Spleen (tissue), 7 donors: ENCODE measurements around the gene COL5A1.

Experiments used
- CTCF ChIP-seq, 11 experiments: fragments of 200-600 bp in 7 of 11; fragments of 450-650 bp in 4 of 11; sonication (generic) in 4 of 11; IDR thresholded peaks in 8 of 11; conservative IDR thresholded peaks in 3 of 11; 1 replicate in 7 of 11; 2 replicates in 4 of 11; pipeline versions ENCODE4 v1.4.0 to v1.8.0; 2016 to 2021; ENCODE audit warnings: antibody characterized with exemption in 11 of 11, inconsistent platforms in 4 of 11, mild to moderate bottlenecking in 1 of 11
- POLR2AphosphoS5 ChIP-seq, 3 donors: sonication (generic); formaldehyde crosslinking; IDR thresholded peaks; one replicate each; pipeline ENCODE4 v1.5.1; 2017; ENCODE audit warnings: antibody characterized with exemption in 3 of 3
- donor health status: DM: no; HTN: no; CAD: no; lungs with moderate emphysema.
- donor health status: DM: no; HTN: no; CAD: no.
- donor health status: DM: no; HTN: no; CAD: no.

GRCh38 chr9:134884492-134884891 is 242.9 kb downstream of the COL5A1 start:
- no peak for TF ChIP-seq POLR2AphosphoS5 (IDR thresholded peaks at IDR 0.05)
- TF ChIP-seq CTCF (IDR thresholded peaks at IDR 0.05 in 8 of 11, conservative IDR thresholded peaks at IDR 0.05 in 3 of 11) = no peak
